Thymus (tissue), 11 donors: ENCODE data around the gene TSNAX. TPM values are rescaled to one million over a fixed set of nuclear protein-coding genes. Genes with fewer than 3 reads are reported as not detected.
"Not testable (repeated sequence)": the region's sequence is repeated elsewhere in the genome, so short reads cannot be mapped to it uniquely, and the experiment has no call there.

Source experiments
- DNase-seq, 9 donors: peaks; one replicate each; pipeline ENCODE4 v3.0.0-alpha.2; 2013; ENCODE audit warnings: low spot score in 9 of 9, low read depth in 6 of 9, missing footprints in 1 of 9
- H3K27ac ChIP-seq, 2 donors: one replicate each; pipeline ENCODE4 v1.5.1; 2013; ENCODE audit warnings: control low read depth in 1 of 2, low read depth in 1 of 2, low read length in 1 of 2, mild to moderate bottlenecking in 1 of 2, moderate library complexity in 1 of 2
- H3K27me3 ChIP-seq, 2 donors: one replicate each; pipeline ENCODE4 v1.5.1; 2013; ENCODE audit warnings: low read length in 1 of 2; ENCODE audit not compliant: control insufficient read depth in 2 of 2, insufficient read depth in 1 of 2
- H3K36me3 ChIP-seq, 2 donors: one replicate each; pipeline ENCODE4 v1.5.1; 2013; ENCODE audit warnings: low read length in 1 of 2, mild to moderate bottlenecking in 1 of 2, moderate library complexity in 1 of 2; ENCODE audit not compliant: control insufficient read depth in 2 of 2, insufficient read depth in 2 of 2
- H3K4me1 ChIP-seq, 2 donors: one replicate each; pipeline ENCODE4 v1.5.1; 2013; ENCODE audit warnings: low read length in 2 of 2; ENCODE audit not compliant: control insufficient read depth in 2 of 2, insufficient read depth in 2 of 2
- H3K4me3 ChIP-seq, 2 donors: one replicate each; pipeline ENCODE4 v1.5.1; 2013; ENCODE audit warnings: low read length in 2 of 2, control low read depth in 1 of 2, mild to moderate bottlenecking in 1 of 2
- H3K9me3 ChIP-seq, 2 donors: one replicate each; pipeline ENCODE4 v1.5.1; 2013; ENCODE audit warnings: low read length in 1 of 2, mild to moderate bottlenecking in 1 of 2; ENCODE audit not compliant: control insufficient read depth in 2 of 2, insufficient read depth in 1 of 2
- WGBS: extraction: QIAGEN DNeasy Blood & Tissue Kit; methylation state at CpG from one replicate; pipeline ENCODE4 v1.1.7; 2013; 5-methylcytosine and 5-hydroxymethylcytosine counted together
- polyA plus RNA-seq: library from polyadenylated mRNA; stranded (reverse); fragments of 200-250 nt; gene quantifications from one replicate; pipeline ENCODE4 v1.2.3, GENCODE V29; 2013
- total RNA-seq: library from RNA; stranded (reverse); fragments of 120-200 nt; gene quantifications from one replicate; pipeline ENCODE4 v1.2.4, GENCODE V29; 2013
- donor health status: healthy.

TSNAX gene
- total and polyA plus RNA-seq, 2 donors = 36.4 to 36.9 TPM

DNA sequence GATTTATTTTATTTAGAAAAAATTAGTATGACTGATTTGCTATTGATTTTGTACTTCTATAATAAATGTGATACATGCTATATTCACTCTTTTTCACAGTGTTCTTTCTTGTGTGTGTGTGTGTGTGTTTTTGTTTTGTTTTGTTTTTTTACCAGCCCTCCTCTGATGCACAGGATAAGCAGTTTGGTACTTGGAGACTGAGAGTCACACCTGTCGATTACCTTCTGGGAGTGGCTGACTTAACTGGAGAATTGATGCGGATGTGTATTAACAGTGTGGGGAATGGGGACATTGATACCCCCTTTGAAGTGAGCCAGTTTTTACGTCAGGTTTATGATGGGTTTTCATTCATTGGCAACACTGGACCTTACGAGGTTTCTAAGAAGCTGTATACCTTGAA lies 35.9 kb downstream of the TSNAX start:
- Histone ChIP-seq H3K4me1 (no peaks in the 10 kb centered on the region), H3K36me3 (peaks cover 8 to 13% of the 10 kb centered on the region in 2 donors), H3K27ac (no peak overlapping the region), H3K9me3 (no peaks in the 10 kb centered on the region), H3K4me3 (no peak overlapping the region), H3K27me3 (no peaks in the 10 kb centered on the region)
- no peak for DNase-seq
- WGBS = 98% methylated on average over 4 of the region's 4 CpGs

DNA sequence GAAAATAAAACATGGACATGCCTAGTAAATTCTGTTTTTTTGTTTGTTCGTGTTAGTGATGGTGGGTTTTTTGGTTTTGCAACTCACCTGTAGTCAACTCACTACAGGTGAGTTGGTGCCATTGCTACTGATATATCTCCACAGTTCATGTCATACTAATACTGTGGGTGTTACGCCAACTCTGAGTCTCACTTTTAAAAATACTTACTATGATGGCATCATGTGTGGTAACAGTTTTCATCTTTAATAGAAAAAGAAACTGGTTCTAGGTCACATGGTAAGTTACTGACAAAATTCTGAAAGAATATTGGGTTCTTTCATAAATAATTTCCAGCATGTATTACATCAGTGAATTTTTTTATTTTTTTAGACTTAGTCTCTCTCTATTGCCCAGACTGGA lies 38.0 kb downstream of the TSNAX start:
- H3K27me3 ChIP-seq = no peaks in the 10 kb centered on the region
- H3K36me3 ChIP-seq = peaks cover 8 to 10% of the 10 kb centered on the region in 2 donors
- DNase-seq = no peak
- no peaks in the 10 kb centered on the region for H3K9me3 ChIP-seq
- no peaks in the 10 kb centered on the region for H3K4me1 ChIP-seq
- 98% methylated on average over 2 of the region's 2 CpGs for WGBS
- no peak overlapping the region for H3K27ac ChIP-seq
- H3K4me3 ChIP-seq = no peak overlapping the region

DNA sequence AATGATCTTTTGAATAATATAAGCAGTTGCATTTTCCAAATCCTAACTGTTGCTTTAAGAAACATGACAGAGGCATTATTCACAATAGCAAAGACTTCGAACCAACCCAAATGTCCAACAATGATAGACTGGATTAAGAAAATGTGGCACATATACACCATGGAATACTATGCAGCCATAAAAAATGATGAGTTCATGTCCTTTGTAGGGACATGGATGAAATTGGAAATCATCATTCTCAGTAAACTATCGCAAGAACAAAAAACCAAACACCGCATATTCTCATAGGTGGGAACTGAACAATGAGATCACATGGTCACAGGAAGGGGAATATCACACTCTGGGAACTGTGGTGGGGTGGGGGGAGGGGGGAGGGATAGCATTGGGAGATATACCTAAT lies 41.8 kb downstream of the TSNAX start:
- not testable (repeated sequence) for H3K27me3 ChIP-seq, H3K4me1 ChIP-seq, H3K36me3 ChIP-seq, DNase-seq, H3K9me3 ChIP-seq, H3K4me3 ChIP-seq, H3K27ac ChIP-seq
- WGBS = 97% methylated on average over 3 of the region's 3 CpGs

DNA sequence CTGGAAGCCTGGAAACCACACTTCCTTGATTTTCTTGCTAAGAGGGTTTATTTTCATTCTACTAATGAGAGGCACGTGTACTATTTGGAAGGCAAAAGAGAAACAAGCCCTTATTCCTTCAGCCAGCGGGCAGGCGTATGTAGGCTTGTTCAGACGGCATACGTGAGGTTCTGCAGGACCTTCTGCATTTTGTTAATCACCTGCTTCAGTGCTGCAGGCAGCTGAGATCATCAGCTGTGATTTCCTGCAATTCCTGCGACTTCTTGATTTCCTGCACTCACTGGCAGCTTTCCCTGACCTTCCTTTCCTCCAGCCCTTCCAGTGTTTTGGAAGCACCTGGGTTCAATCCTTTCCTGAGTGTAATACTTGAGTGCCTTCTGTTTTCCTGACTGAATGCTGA lies 43.4 kb downstream of the TSNAX start:
- H3K27me3 ChIP-seq = no peaks in the 10 kb centered on the region
- no peaks in the 10 kb centered on the region for H3K36me3 ChIP-seq
- no peak overlapping the region for H3K4me3 ChIP-seq
- 97% methylated on average over 6 of the region's 6 CpGs for WGBS
- H3K9me3 ChIP-seq = no peaks in the 10 kb centered on the region
- H3K4me1 ChIP-seq = no peaks in the 10 kb centered on the region
- no peak for DNase-seq
- no peak overlapping the region for H3K27ac ChIP-seq

DNA sequence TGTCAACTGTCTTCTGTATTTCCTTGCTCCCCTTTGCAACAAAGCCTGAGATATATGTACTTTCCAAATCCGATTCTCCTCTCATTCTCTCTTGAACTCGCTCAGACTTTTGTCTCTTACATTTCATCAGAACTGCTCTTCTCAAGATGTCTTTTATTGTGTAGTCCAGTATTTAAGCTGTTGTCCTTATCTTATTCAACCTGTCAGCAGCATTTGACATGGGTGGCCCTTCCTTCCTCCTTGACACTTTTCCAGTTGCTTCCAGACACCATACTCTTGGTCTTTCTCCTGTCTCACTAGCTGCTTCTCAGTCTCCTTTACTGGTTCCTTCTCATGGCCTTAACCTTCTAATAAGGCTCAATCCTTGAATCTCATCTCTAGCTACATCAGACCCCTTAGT lies 47.0 kb downstream of the TSNAX start:
- WGBS = 97% methylated on average over 2 of the region's 2 CpGs
- H3K9me3 ChIP-seq = no peaks in the 10 kb centered on the region
- no peak overlapping the region for H3K4me3 ChIP-seq
- H3K36me3 ChIP-seq = no peaks in the 10 kb centered on the region
- DNase-seq = no peak
- no peaks in the 10 kb centered on the region for H3K4me1 ChIP-seq
- H3K27me3 ChIP-seq = no peaks in the 10 kb centered on the region
- H3K27ac ChIP-seq = no peak overlapping the region

DNA sequence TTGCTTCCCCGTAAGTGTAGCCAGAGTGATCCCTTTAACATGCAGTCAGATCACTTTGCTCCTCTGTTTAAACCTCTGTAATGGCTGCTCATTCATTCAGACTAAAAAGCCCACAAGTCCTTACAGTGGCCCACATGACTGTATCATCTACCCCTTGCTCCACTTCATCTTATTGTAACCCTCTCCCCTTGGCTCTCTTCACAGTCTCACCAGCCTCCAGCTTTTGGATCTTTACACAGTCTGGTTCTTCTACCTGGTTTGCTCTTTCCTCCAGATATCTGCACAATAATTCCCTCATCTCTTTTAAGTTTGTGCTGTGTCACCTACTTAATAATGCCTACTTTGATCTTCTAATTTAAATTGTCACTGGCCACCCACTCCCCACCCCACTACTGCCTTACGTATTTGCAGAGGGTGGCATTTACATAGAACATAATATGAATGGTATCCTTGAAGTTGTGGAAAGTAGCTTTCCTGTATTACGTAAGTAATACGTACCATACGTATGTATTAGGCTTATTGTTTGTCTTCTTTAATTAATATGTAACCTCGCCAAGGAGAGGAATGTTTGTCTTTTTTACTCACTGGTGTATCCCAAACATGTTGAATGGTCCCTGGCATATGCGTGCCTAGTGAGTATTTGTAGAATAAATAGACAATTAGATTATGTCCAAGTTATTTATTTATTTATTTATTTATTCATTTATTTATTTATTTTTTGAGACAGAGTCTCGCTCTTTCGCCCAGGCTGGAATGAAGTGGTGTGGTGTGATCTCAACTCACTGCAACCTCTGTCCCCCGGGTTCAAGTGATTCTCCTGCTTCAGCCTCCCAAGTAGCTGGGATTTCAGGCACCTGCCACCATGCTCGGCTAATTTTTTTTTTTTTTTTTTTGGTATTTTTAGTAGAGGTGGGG lies 48.6 kb downstream of the TSNAX start:
- H3K9me3 ChIP-seq = no peaks in the 10 kb centered on the region
- no peak overlapping the region for H3K27ac ChIP-seq
- no peaks in the 10 kb centered on the region for H3K27me3 ChIP-seq
- 94% methylated on average over 11 of the region's 11 CpGs for WGBS
- H3K4me3 ChIP-seq = no peak overlapping the region
- no peaks in the 10 kb centered on the region for H3K4me1 ChIP-seq
- H3K36me3 ChIP-seq = no peaks in the 10 kb centered on the region
- DNase-seq = no peak

DNA sequence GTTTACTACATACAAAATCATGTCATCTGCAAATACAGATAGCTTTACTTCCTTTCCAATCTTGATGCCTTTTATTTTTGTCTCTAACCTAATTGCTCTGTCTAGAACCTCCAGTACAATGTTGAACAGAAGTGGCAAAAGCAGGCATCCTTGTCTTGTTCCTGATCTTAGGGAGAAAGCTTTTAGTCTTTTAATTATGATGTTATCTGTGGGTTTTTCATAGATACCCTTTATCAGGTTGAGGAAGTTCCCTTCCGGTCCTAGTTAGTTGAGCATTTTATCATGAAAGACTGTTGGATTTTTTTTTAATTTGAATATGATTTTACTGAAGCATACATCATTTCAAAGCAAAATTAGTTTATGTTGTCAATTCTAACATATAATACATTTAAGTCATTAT lies 52.4 kb downstream of the TSNAX start:
- no peaks in the 10 kb centered on the region for H3K9me3 ChIP-seq
- H3K27ac ChIP-seq = no peak overlapping the region

DNA sequence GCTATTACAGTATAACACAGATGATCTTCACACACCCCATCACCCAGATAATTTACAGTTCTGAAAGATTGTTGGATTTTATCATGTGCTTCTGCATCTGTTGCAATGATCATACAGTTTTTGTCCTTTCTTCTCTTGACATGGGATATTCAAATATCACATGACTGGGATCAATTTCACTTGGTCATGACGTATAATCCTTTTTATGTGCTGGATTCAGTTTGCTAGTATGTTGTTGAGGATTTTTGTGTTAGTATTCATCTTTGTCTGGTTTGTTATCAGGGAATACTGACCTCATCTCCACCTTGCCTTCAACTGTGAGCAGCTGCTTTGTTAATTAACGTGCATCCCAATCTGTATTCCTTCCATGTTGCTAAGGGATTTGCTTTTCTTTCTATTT lies 53.4 kb downstream of the TSNAX start:
- Histone ChIP-seq H3K27me3 (no peaks in the 10 kb centered on the region), H3K9me3 (no peaks in the 10 kb centered on the region), H3K4me3 (no peak overlapping the region), H3K27ac (no peak overlapping the region), H3K4me1 (no peaks in the 10 kb centered on the region), H3K36me3 (no peaks in the 10 kb centered on the region)
- no peak for DNase-seq
- 95% methylated on average over 2 of the region's 2 CpGs for WGBS

More for the DNA sequence above, 52.4 kb downstream of the TSNAX start:
- WGBS = 90% methylated on average over 1 of the region's 1 CpG
- Histone ChIP-seq H3K27me3 (no peaks in the 10 kb centered on the region), H3K36me3 (no peaks in the 10 kb centered on the region), H3K4me1 (no peaks in the 10 kb centered on the region), H3K4me3 (no peak overlapping the region)
- no peak for DNase-seq

DNA sequence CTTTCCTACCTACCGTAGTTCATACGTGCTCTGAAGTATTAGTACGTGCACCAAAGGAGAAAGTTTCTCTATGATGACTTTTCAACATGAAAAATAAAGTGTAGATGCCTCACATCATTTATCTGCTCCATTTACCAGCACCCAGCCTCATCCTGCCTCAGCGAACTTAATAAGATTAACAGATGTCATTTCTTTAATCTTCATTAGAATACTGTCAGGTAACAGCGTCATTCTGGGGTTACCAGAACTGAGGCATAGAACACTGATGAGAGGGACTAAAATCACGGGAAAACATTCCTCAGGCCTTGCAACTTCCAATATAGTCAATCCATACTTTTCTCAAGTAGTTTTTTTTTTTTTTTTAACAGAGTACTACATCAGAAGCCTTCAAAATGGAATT lies 54.9 kb downstream of the TSNAX start:
- 96% methylated on average over 6 of the region's 6 CpGs for WGBS
- H3K4me1 ChIP-seq = no peaks in the 10 kb centered on the region
- no peak for DNase-seq
- H3K27me3 ChIP-seq = no peaks in the 10 kb centered on the region
- no peaks in the 10 kb centered on the region for H3K36me3 ChIP-seq
- H3K27ac ChIP-seq = no peak overlapping the region
- H3K4me3 ChIP-seq = no peak overlapping the region
- no peaks in the 10 kb centered on the region for H3K9me3 ChIP-seq
